ENCODE results near the gene CAMKMT. TPM values are rescaled to one million over a fixed set of nuclear protein-coding genes. Genes with fewer than 3 reads are reported as not detected.
A peak's percentile ranks its signal among the peaks of the same experiment; 100 is the strongest.

The CAMKMT gene
- total RNA-seq, 1 donor from 2014 or later: 11.9 TPM

DNA sequence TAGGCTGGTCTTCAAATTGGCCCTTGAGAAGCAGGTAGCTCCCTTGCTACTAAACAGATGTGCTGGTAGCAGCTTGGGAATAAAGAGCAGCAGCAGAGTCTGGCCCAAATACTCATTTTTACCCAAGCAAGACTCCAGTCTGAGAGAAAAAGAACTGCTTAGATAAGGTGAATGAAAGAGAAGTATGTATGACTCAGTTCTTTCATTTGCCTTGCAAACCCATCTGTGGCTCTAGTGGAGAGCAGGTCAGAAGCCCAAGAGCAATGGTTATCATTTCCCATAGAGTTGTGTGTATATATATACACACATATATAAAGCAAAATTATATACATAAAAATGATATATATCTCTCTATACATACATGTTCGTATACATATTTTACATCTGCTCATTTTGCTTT lies 80.3 kb downstream of the CAMKMT start:
- DNase-seq (ENCODE audit: low read depth, low spot score): no peak
- peaks cover 4% of the 10 kb centered on the region for H3K9me3 Mint-ChIP-seq
- H3K4me1 Mint-ChIP-seq: peaks cover 6% of the 10 kb centered on the region
- H3K27me3 Mint-ChIP-seq (ENCODE audit: low read depth): no peaks in the 10 kb centered on the region
- no peak overlapping the region for H3K27ac Mint-ChIP-seq (ENCODE audit: unreplicated experiment)
- no peak for TF ChIP-seq CTCF (conservative IDR thresholded peaks at IDR 0.05)
- no peak overlapping the region for H3K4me3 Mint-ChIP-seq
- peaks cover 7% of the 10 kb centered on the region for H3K36me3 Mint-ChIP-seq (ENCODE audit: low read depth)

- Mint-ChIP-seq H3K27me3 (ENCODE audit: low read depth) (no peaks in the 10 kb centered on the region), H3K27ac (ENCODE audit: unreplicated experiment) (peak overlapping the region; percentile 5), H3K36me3 (ENCODE audit: low read depth) (peaks cover 7% of the 10 kb centered on the region), H3K4me3 (no peak overlapping the region), H3K4me1 (peaks cover 6% of the 10 kb centered on the region), H3K9me3 (peaks cover 4% of the 10 kb centered on the region)
- no peak for TF ChIP-seq CTCF (conservative IDR thresholded peaks at IDR 0.05)
- DNase-seq (ENCODE audit: low read depth, low spot score): no peak
Measured at GRCh38 chr2:44443517-44443916, 81.8 kb downstream of the CAMKMT start.

DNA sequence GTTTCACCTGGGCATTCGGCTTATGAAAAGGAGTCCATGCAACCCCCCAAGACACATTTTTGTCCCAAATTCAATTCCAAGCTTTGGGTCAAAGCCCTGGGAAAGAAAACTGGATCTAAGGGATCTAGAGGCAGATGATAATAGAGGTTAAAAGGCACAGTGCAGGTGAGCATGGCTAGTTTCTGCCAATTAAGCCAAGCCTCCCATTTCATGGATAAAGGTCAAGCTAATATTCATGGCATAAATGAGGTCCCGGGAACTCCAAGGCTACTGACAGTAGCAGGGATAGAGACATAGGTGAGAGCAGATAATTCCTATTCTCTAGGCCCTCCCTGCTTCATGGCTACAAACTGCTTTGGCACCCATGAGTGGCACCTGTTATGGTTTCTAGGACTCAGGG lies 83.1 kb downstream of the CAMKMT start:
- H3K9me3 Mint-ChIP-seq: peaks cover 4% of the 10 kb centered on the region

DNA sequence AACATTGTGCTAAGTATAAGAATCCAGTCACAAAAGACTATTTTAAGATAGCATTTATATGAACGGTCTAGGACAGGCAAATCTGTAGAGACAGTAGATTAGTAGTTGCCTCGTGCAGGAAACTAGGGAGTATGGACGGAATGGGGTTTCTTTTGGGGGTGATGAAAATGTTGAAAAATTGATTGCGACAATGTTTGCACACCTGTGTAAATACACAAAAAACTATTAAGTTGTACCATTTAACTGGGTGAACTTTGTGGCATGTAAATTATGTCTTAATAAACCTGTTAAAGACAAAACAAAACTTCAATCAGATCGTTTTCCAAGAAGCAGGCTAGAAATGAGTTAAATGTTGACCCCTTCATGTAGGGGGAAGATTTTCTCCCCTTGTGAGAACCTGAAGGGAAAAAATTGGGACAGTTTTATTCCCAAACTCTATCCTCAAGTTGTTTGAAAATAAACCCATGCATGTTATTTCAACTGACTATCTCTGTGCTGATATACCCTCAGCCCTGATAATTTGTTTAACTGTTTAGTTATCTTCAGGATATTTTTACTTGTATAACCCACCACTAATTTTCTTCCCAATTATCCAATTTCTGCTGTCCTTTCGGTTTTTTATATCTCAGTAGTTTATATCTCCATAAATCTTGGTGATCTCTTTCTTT lies 87.2 kb downstream of the CAMKMT start:
- H3K27me3 Mint-ChIP-seq (ENCODE audit: low read depth): no peaks in the 10 kb centered on the region
- H3K9me3 Mint-ChIP-seq: no peaks in the 10 kb centered on the region
- H3K27ac Mint-ChIP-seq (ENCODE audit: unreplicated experiment): no peak overlapping the region
- H3K4me1 Mint-ChIP-seq: peaks cover 14% of the 10 kb centered on the region
- H3K4me3 Mint-ChIP-seq: no peak overlapping the region
- H3K36me3 Mint-ChIP-seq (ENCODE audit: low read depth): peaks cover 3% of the 10 kb centered on the region
- TF ChIP-seq CTCF (conservative IDR thresholded peaks at IDR 0.05): no peak
- DNase-seq (ENCODE audit: low read depth, low spot score): no peak

More for the DNA sequence above, 83.1 kb downstream of the CAMKMT start:
- Mint-ChIP-seq H3K36me3 (ENCODE audit: low read depth) (peaks cover 7% of the 10 kb centered on the region), H3K4me1 (peaks cover 11% of the 10 kb centered on the region), H3K4me3 (no peak overlapping the region), H3K27me3 (ENCODE audit: low read depth) (no peaks in the 10 kb centered on the region), H3K27ac (ENCODE audit: unreplicated experiment) (no peak overlapping the region)
- no peak for TF ChIP-seq CTCF (conservative IDR thresholded peaks at IDR 0.05)
- no peak for DNase-seq (ENCODE audit: low read depth, low spot score)

DNA sequence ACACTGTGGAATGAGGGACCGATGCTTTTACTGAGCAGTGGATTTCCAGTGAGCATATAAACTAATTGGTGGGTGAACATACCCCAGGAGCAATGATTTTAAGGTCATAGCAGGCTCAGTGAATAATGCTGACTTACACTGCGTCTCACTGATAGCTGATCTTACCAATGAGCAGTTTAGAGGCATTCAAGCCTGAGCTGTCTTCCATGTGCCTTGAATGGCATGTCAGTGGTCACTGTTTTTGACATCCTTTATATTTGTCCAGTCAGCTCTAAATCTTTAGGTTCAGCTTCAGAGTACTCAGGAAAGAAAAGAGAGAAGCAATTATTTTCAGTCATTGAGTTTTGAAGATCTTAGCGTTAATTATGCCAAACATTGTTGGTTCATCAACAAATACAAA lies 88.3 kb downstream of the CAMKMT start:
- Mint-ChIP-seq H3K9me3 (no peaks in the 10 kb centered on the region), H3K27ac (ENCODE audit: unreplicated experiment) (no peak overlapping the region), H3K27me3 (ENCODE audit: low read depth) (no peaks in the 10 kb centered on the region), H3K4me3 (no peak overlapping the region), H3K4me1 (peaks cover 14% of the 10 kb centered on the region), H3K36me3 (ENCODE audit: low read depth) (peaks cover 3% of the 10 kb centered on the region)
- no peak for DNase-seq (ENCODE audit: low read depth, low spot score)
- TF ChIP-seq CTCF (conservative IDR thresholded peaks at IDR 0.05): no peak

All from neural crest cell (in vitro differentiated cells).